H1 (cell line): ENCODE results near the gene ZMIZ1. TPM values are rescaled to one million over a fixed set of nuclear protein-coding genes. Genes with fewer than 3 reads are reported as not detected.
A peak's percentile ranks its signal among the peaks of the same experiment; 100 is the strongest.

Source experiments
- CTCF ChIA-PET: fragments of 300-600 bp; sonication (Branson Sonifier 250); formaldehyde crosslinking; loops from one replicate; lab custom pipeline; 2021; ENCODE audit not compliant: partially characterized antibody; lab: Charles Lee
- POLR2A ChIA-PET: fragments of 300-600 bp; sonication (Branson Sonifier 250); formaldehyde crosslinking; loops from one replicate; lab custom pipeline; 2021; ENCODE audit warnings: inconsistent platforms; ENCODE audit not compliant: partially characterized antibody; lab: Charles Lee
- DNase-seq, 2 experiments: peaks; one replicate each; pipeline versions ENCODE4 v3.0.0 to v3.0.0-alpha.2; 2010 to 2022; ENCODE audit warnings: low spot score in 2 of 2, low read depth in 1 of 2, mixed read lengths in 1 of 2
- FAIRE-seq: peaks from 2 replicates; lab custom pipeline; 2011; peaks lifted over from hg19 to GRCh38; lab: Jason Lieb, UNC
- H2AFZ ChIP-seq: 2 replicates; pipeline ENCODE4 v1.8.1; 2012; ENCODE audit warnings: low read length, inconsistent platforms
- H2AK5ac ChIP-seq: 2 replicates; pipeline ENCODE4 v1.6.1; 2013; ENCODE audit warnings: low read depth, low read length
- H2BK120ac ChIP-seq: replicated peaks from 2 replicates; pipeline ENCODE3; 2013; ENCODE audit warnings: low read depth, low read length, inconsistent platforms
- H2BK12ac ChIP-seq: 2 replicates; pipeline ENCODE4 v1.6.1; 2013; ENCODE audit warnings: low read depth, low read length
- H2BK15ac ChIP-seq: 2 replicates; pipeline ENCODE4 v1.6.1; 2013; ENCODE audit warnings: low read length
- H2BK20ac ChIP-seq: 2 replicates; pipeline ENCODE4 v1.6.1; 2013; ENCODE audit warnings: low read length
- H2BK5ac ChIP-seq: 2 replicates; pipeline ENCODE4 v1.6.1; 2013; ENCODE audit warnings: low read depth, low read length
- H3K14ac ChIP-seq: 2 replicates; pipeline ENCODE4 v1.6.1; 2013; ENCODE audit warnings: inconsistent platforms; ENCODE audit not compliant: insufficient read length
- H3K18ac ChIP-seq: 2 replicates; pipeline ENCODE4 v1.6.1; 2013; ENCODE audit warnings: low read length; ENCODE audit errors: extremely low read depth
- H3K23ac ChIP-seq: 2 replicates; pipeline ENCODE4 v1.6.1; 2013; ENCODE audit warnings: inconsistent platforms; ENCODE audit not compliant: insufficient read length
- H3K23me2 ChIP-seq: 2 replicates; pipeline ENCODE4 v1.6.1; 2013; ENCODE audit warnings: low read depth, low read length
- H3K27ac ChIP-seq: 2 replicates; pipeline ENCODE4 v1.6.1; 2011; ENCODE audit warnings: low read depth, low read length, inconsistent platforms
- H3K27me3 ChIP-seq, 4 experiments: replicated peaks in 1 of 4; 1 replicate in 1 of 4; 2 replicates in 3 of 4; pipeline versions ENCODE4 v1.6.1 to v1.8.1; 2011 to 2013; ENCODE audit warnings: low read length in 3 of 4, mild to moderate bottlenecking in 3 of 4, inconsistent platforms in 2 of 4, mixed read lengths in 2 of 4, moderate library complexity in 1 of 4; ENCODE audit not compliant: control insufficient read depth in 3 of 4, insufficient read depth in 3 of 4; ENCODE audit errors: extremely low read depth in 1 of 4
- H3K36me3 ChIP-seq, 4 experiments: 2 replicates each; pipeline versions ENCODE4 v1.6.1 to v1.8.1; 2011 to 2013; ENCODE audit warnings: mild to moderate bottlenecking in 4 of 4, low read length in 3 of 4, moderate library complexity in 2 of 4, control low read depth in 1 of 4, inconsistent platforms in 1 of 4; ENCODE audit not compliant: insufficient read depth in 4 of 4, control insufficient read depth in 2 of 4
- H3K4ac ChIP-seq: replicated peaks from 2 replicates; pipeline ENCODE3; 2013; ENCODE audit warnings: low read length, low read depth, mixed read lengths, inconsistent platforms; ENCODE audit not compliant: insufficient read length
- H3K4me1 ChIP-seq, 4 experiments: replicated peaks in 1 of 4; 1 replicate in 1 of 4; 2 replicates in 3 of 4; pipeline versions ENCODE4 v1.6.1 to v1.8.1; 2011 to 2013; ENCODE audit warnings: low read length in 3 of 4, inconsistent platforms in 2 of 4, mixed read lengths in 1 of 4; ENCODE audit not compliant: insufficient read depth in 4 of 4, control insufficient read depth in 3 of 4
- H3K4me2 ChIP-seq, 2 experiments: 2 replicates each; pipeline versions ENCODE4 v1.6.1 to v1.8.1; 2011 to 2013; ENCODE audit warnings: low read depth in 2 of 2, low read length in 2 of 2, control low read depth in 1 of 2, inconsistent platforms in 1 of 2, mild to moderate bottlenecking in 1 of 2; ENCODE audit not compliant: insufficient read depth in 1 of 2
- H3K4me3 ChIP-seq, 4 experiments: fragments of 200-600, 300-600 bp in 1 of 4; sonication (generic), shearing (Covaris generic), sonication (Bioruptor Twin) in 1 of 4; 2 replicates each; pipeline versions ENCODE4 v1.5.1 to v1.8.1; 2011 to 2016; ENCODE audit warnings: low read length in 4 of 4, low read depth in 3 of 4, control low read depth in 2 of 4, inconsistent platforms in 2 of 4, mild to moderate bottlenecking in 2 of 4, mixed read lengths in 1 of 4, moderate library complexity in 1 of 4; ENCODE audit not compliant: insufficient read depth in 2 of 4; ENCODE audit errors: extremely low read depth in 1 of 4
- H3K56ac ChIP-seq: replicated peaks from 2 replicates; pipeline ENCODE3; 2013; ENCODE audit warnings: low read depth, mild to moderate bottlenecking, mixed read lengths, low read length, inconsistent platforms; ENCODE audit not compliant: insufficient read length
- H3K79me1 ChIP-seq: 2 replicates; pipeline ENCODE4 v1.6.1; 2013; ENCODE audit warnings: low read depth, low read length, control low read depth
- H3K79me2 ChIP-seq, 2 experiments: 2 replicates each; pipeline versions ENCODE4 v1.6.1 to v1.8.1; 2012 to 2013; ENCODE audit warnings: low read length in 2 of 2, mild to moderate bottlenecking in 2 of 2, inconsistent platforms in 1 of 2; ENCODE audit not compliant: insufficient read depth in 2 of 2, control insufficient read depth in 1 of 2
- H3K9ac ChIP-seq, 4 experiments: replicated peaks in 1 of 4; 1 replicate in 1 of 4; 2 replicates in 3 of 4; pipeline versions ENCODE4 v1.6.1 to v1.8.1; 2011 to 2013; ENCODE audit warnings: low read depth in 3 of 4, low read length in 3 of 4, control low read depth in 2 of 4, mild to moderate bottlenecking in 2 of 4, moderate library complexity in 2 of 4, inconsistent platforms in 1 of 4; ENCODE audit errors: extremely low read depth in 1 of 4
- H3K9me3 ChIP-seq, 2 experiments: 2 replicates each; pipeline versions ENCODE4 v1.6.1 to v1.8.1; 2012 to 2013; ENCODE audit warnings: mild to moderate bottlenecking in 2 of 2, moderate library complexity in 2 of 2, control low read depth in 1 of 2, inconsistent platforms in 1 of 2, low read depth in 1 of 2, low read length in 1 of 2, mixed read lengths in 1 of 2; ENCODE audit not compliant: insufficient read depth in 2 of 2
- H4K20me1 ChIP-seq, 2 experiments: replicated peaks in 1 of 2; 2 replicates each; pipeline versions ENCODE3 to v1.8.1; 2011 to 2013; ENCODE audit warnings: inconsistent platforms in 2 of 2, low read length in 2 of 2, mild to moderate bottlenecking in 1 of 2; ENCODE audit not compliant: insufficient read depth in 2 of 2, control insufficient read depth in 1 of 2
- H4K5ac ChIP-seq: 2 replicates; pipeline ENCODE4 v1.6.1; 2013; ENCODE audit warnings: low read length, low read depth, mixed read lengths, inconsistent platforms; ENCODE audit not compliant: insufficient read length
- H4K8ac ChIP-seq: 2 replicates; pipeline ENCODE4 v1.8.0; 2013; ENCODE audit warnings: mild to moderate bottlenecking, moderate library complexity, low read length, inconsistent platforms; ENCODE audit not compliant: insufficient read depth; ENCODE audit errors: extremely low read depth
- H4K91ac ChIP-seq: replicated peaks from 2 replicates; pipeline ENCODE3; 2013; ENCODE audit warnings: low read length, mixed read lengths, inconsistent platforms; ENCODE audit not compliant: insufficient read length
- ASH2L ChIP-seq: fragments of 200-600, 300-600 bp; sonication (generic); IDR thresholded peaks from one replicate; pipeline ENCODE4 v1.7.1; 2017; ENCODE audit warnings: low read length
- BACH1 ChIP-seq: IDR thresholded peaks from 2 replicates; pipeline ENCODE4 v1.6.1; 2012; ENCODE audit warnings: low read length, improper control_type of control experiment
- PHF8 ChIP-seq: fragments of 200-600 bp; sonication (generic); conservative IDR thresholded peaks from 2 replicates; pipeline ENCODE4 v1.7.1; 2012; ENCODE audit warnings: low read depth, mild to moderate bottlenecking, inconsistent platforms, low read length, moderate library complexity
- POLR2AphosphoS5 ChIP-seq: IDR thresholded peaks from 2 replicates; pipeline ENCODE4 v1.6.1; 2011; ENCODE audit warnings: low read depth, low read length
- SIRT6 ChIP-seq: IDR thresholded peaks from one replicate; pipeline ENCODE4 v1.7.1; 2012; ENCODE audit warnings: low read length, inconsistent platforms
- YY1 ChIP-seq: IDR thresholded peaks from 2 replicates; pipeline ENCODE4 v1.6.1; 2011; ENCODE audit warnings: low read depth, mild to moderate bottlenecking, low read length
- whole genome bisulfite sequencing, 2 experiments: shearing (Covaris generic) in 1 of 2; methylation state at CpG; one replicate each; pipeline versions ENCODE4 v1.1.6 to v1.1.7; 2013 to 2015; ENCODE audit warnings: low lambda C conversion rate in 2 of 2, mixed read lengths in 2 of 2, inconsistent platforms in 1 of 2, low coverage in 1 of 2, missing lambda C conversion rate in 1 of 2; ENCODE audit not compliant: insufficient replicate concordance in 2 of 2, insufficient coverage in 1 of 2, insufficient read length in 1 of 2; ENCODE audit errors: extremely low coverage in 1 of 2, missing lambda C conversion rate in 1 of 2; 5-methylcytosine and 5-hydroxymethylcytosine counted together
- polyA plus RNA-seq, 7 experiments: library from polyadenylated mRNA; depleted of rRNA in 3 of 7; stranded (reverse) in 5 of 7; unstranded in 2 of 7; fragments of >200 nt in 5 of 7; fragments of 200-250 nt in 2 of 7; gene quantifications; 1 replicate in 5 of 7; 2 replicates in 1 of 7; 4 replicates in 1 of 7; pipeline versions ENCODE4 v1.2.1 to v1.2.3, GENCODE V29; 2011 to 2013; ENCODE audit warnings: missing spikeins in 2 of 7, mixed read lengths in 2 of 7
- total RNA-seq: library from RNA; stranded (reverse); fragmentation: NEBNext Ultra II Directional; extraction: Animal tissue kit (Norgen Biotek cat#: 25700); gene quantifications from 2 replicates; pipeline ENCODE4 v1.2.1, GENCODE V29; 2021

Gene ZMIZ1
- total and polyA plus RNA-seq, 2 of the 8 experiments (the other 6 are each of a cell fraction or from before 2014, with no cell fraction given): 8.1 to 28.0 TPM

DNA sequence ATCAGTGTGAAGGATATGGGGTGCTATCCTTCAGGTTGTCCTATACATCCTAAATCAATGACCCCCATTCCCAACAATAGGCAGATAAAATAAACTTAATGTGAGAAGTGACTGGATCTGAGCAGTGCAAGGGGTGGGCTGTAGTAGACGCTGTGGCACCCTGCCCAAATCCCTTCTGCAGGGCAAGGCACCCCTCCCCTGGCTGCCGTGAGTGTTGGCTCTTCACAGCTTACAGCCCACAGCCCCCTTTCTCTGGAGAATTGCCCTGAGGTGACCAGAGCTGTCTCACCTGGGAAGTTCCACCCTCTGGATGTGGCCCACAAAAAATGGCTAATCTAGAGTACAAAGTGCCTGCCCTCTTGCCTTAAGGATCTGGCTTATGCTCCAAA, 252.7 kb downstream of the ZMIZ1 start:
- CTCF ChIA-PET: interaction anchor here (2.9 kb wide), 1 partner anchor 14 kb away, joined by 13 read pairs; no protein-coding TSS in a partner anchor
- Histone ChIP-seq H3K18ac (no peak overlapping the region), H2BK12ac (peak overlapping the region; percentile 50; the same call in 1 of the 2 replicates), H3K79me1 (no peaks in the 10 kb centered on the region), H2BK20ac (no peak overlapping the region), H2BK15ac (no peak overlapping the region), H3K14ac (no peak overlapping the region), H4K5ac (no peak overlapping the region), H3K23ac (no peak overlapping the region), H3K4me2 (no peak overlapping the region), H4K8ac (no peak overlapping the region), H3K27ac (no peak overlapping the region), H2BK120ac (no peak overlapping the region), H3K27me3 (no peaks in the 10 kb centered on the region), H3K9ac (no peak overlapping the region), H3K9me3 (no peaks in the 10 kb centered on the region), H4K20me1 (no peaks in the 10 kb centered on the region), H4K91ac (no peak overlapping the region), H3K23me2 (peaks cover 10% of the 10 kb centered on the region; the same call in 1 of the 2 replicates), H3K4ac (no peak overlapping the region), H3K4me3 (no peak overlapping the region), H2AK5ac (no peak overlapping the region; the same call in 1 of the 2 replicates), H3K79me2 (no peaks in the 10 kb centered on the region; a peak in 1 of 4 replicates), H2BK5ac (no peak overlapping the region), H3K36me3 (no peaks in the 10 kb centered on the region), H3K56ac (no peak overlapping the region)
- WGBS, 2 experiments: 83% methylated on average over 2 of the region's 2 CpGs; no CpG with 5 or more reads in 1 of the 2 experiments
- no peak for FAIRE-seq
- POLR2A ChIA-PET: interaction anchor here (1.4 kb wide), 1 partner anchor 123 kb away, joined by 3 read pairs; no protein-coding TSS in a partner anchor
- no peak for DNase-seq
- TF ChIP-seq YY1: no peak
- TF ChIP-seq PHF8: no peak
- no peak for TF ChIP-seq SIRT6
- TF ChIP-seq POLR2AphosphoS5: no peak
- no peak for TF ChIP-seq BACH1
- no peak for TF ChIP-seq ASH2L
- TF ChIP-seq, all 59 proteins: peak for 0
- no peak overlapping the region for H2AFZ ChIP-seq
- H3K4me1 ChIP-seq: peaks cover 4 to 22% (median 17%) of the 10 kb centered on the region in 4 experiments
